HEK293 (cell line): ENCODE data around the gene EBI3.

Experiments
- EGR2 ChIP-seq: fragments of 450-650 bp; formaldehyde crosslinking; IDR thresholded peaks from 2 replicates; pipeline ENCODE4 v1.5.1; 2016; ENCODE audit warnings: low read depth, missing biosample characterization, missing genetic modification characterization
- FEZF1 ChIP-seq: fragments of 450-650 bp; formaldehyde crosslinking; IDR thresholded peaks from 2 replicates; pipeline ENCODE4 v1.5.1; 2016; ENCODE audit warnings: missing biosample characterization, missing genetic modification characterization
- GLIS1 ChIP-seq: fragments of 450-650 bp; formaldehyde crosslinking; IDR thresholded peaks from 2 replicates; pipeline ENCODE4 v1.5.1; 2016; ENCODE audit warnings: missing biosample characterization, missing genetic modification characterization
- KLF17 ChIP-seq: fragments of 450-650 bp; formaldehyde crosslinking; IDR thresholded peaks from 2 replicates; pipeline ENCODE4 v1.5.1; 2016; ENCODE audit warnings: missing biosample characterization, missing genetic modification characterization
- SCRT2 ChIP-seq: fragments of 450-650 bp; formaldehyde crosslinking; IDR thresholded peaks from 2 replicates; pipeline ENCODE4 v1.5.1; 2016; ENCODE audit warnings: missing biosample characterization, missing genetic modification characterization
- TCF7L2 ChIP-seq: IDR thresholded peaks from 2 replicates; pipeline ENCODE4 v1.6.1; 2011; ENCODE audit warnings: low read depth, mild to moderate bottlenecking, inconsistent platforms, low read length, moderate library complexity, borderline replicate concordance
- TSHZ1 ChIP-seq: fragments of 450-650 bp; formaldehyde crosslinking; IDR thresholded peaks from 2 replicates; pipeline ENCODE4 v1.5.1; 2016; ENCODE audit warnings: missing biosample characterization, missing genetic modification characterization, borderline replicate concordance
- WT1 ChIP-seq: fragments of 450-650 bp; formaldehyde crosslinking; IDR thresholded peaks from 2 replicates; pipeline ENCODE4 v1.5.1; 2016; ENCODE audit warnings: missing biosample characterization, missing genetic modification characterization
- YY1 ChIP-seq: fragments of 450-650 bp; formaldehyde crosslinking; IDR thresholded peaks from 2 replicates; pipeline ENCODE4 v1.5.1; 2018; ENCODE audit warnings: missing biosample characterization, missing genetic modification characterization
- ZBTB1 ChIP-seq: fragments of 450-650 bp; formaldehyde crosslinking; IDR thresholded peaks from 2 replicates; pipeline ENCODE4 v1.5.1; 2016; ENCODE audit warnings: missing biosample characterization, missing genetic modification characterization
- ZBTB17 ChIP-seq: fragments of 450-650 bp; formaldehyde crosslinking; IDR thresholded peaks from 2 replicates; pipeline ENCODE4 v1.5.1; 2016; ENCODE audit warnings: missing biosample characterization, missing genetic modification characterization
- ZBTB20 ChIP-seq: fragments of 450-650 bp; formaldehyde crosslinking; IDR thresholded peaks from 2 replicates; pipeline ENCODE4 v1.5.1; 2016; ENCODE audit warnings: missing biosample characterization, missing genetic modification characterization
- ZBTB49 ChIP-seq: fragments of 450-650 bp; formaldehyde crosslinking; IDR thresholded peaks from 2 replicates; pipeline ENCODE4 v1.5.1; 2016; ENCODE audit warnings: missing biosample characterization, missing genetic modification characterization, low read depth
- ZFP3 ChIP-seq: fragments of 450-650 bp; formaldehyde crosslinking; IDR thresholded peaks from 2 replicates; pipeline ENCODE4 v1.5.1; 2016; ENCODE audit warnings: low read depth, missing biosample characterization, missing genetic modification characterization
- ZNF112 ChIP-seq: fragments of 450-650 bp; formaldehyde crosslinking; IDR thresholded peaks from 2 replicates; pipeline ENCODE4 v1.5.0; 2017; ENCODE audit warnings: missing biosample characterization, missing genetic modification characterization
- ZNF16 ChIP-seq: fragments of 450-650 bp; formaldehyde crosslinking; IDR thresholded peaks from 2 replicates; pipeline ENCODE4 v1.5.1; 2016; ENCODE audit warnings: low read depth, missing biosample characterization, missing genetic modification characterization
- ZNF239 ChIP-seq: fragments of 450-650 bp; formaldehyde crosslinking; IDR thresholded peaks from 2 replicates; pipeline ENCODE4 v1.5.1; 2016; ENCODE audit warnings: missing biosample characterization, missing genetic modification characterization
- ZNF248 ChIP-seq: fragments of 450-650 bp; formaldehyde crosslinking; IDR thresholded peaks from 2 replicates; pipeline ENCODE4 v1.5.1; 2017; ENCODE audit warnings: missing biosample characterization, missing genetic modification characterization
- ZNF274 ChIP-seq, 2 experiments: fragments of 200-500 bp in 1 of 2; fragments of 450-650 bp in 1 of 2; sonication (Bioruptor generic) in 1 of 2; formaldehyde crosslinking in 1 of 2; IDR thresholded peaks; 2 replicates each; pipeline versions ENCODE4 v1.5.1 to v1.6.1; 2014 to 2016; ENCODE audit warnings: borderline replicate concordance in 1 of 2, inconsistent platforms in 1 of 2, low read length in 1 of 2, missing biosample characterization in 1 of 2, missing genetic modification characterization in 1 of 2
- ZNF335 ChIP-seq: fragments of 450-650 bp; formaldehyde crosslinking; conservative IDR thresholded peaks from 2 replicates; pipeline ENCODE4 v1.5.1; 2016; ENCODE audit warnings: missing biosample characterization, missing genetic modification characterization
- ZNF354C ChIP-seq: fragments of 450-650 bp; formaldehyde crosslinking; IDR thresholded peaks from 2 replicates; pipeline ENCODE4 v1.5.1; 2016; ENCODE audit warnings: missing biosample characterization, missing genetic modification characterization, low read depth, borderline replicate concordance
- ZNF37A ChIP-seq: fragments of 450-650 bp; IDR thresholded peaks from 2 replicates; pipeline ENCODE4 v1.5.1; 2018; ENCODE audit warnings: missing biosample characterization, missing genetic modification characterization
- ZNF398 ChIP-seq: fragments of 450-650 bp; formaldehyde crosslinking; IDR thresholded peaks from 2 replicates; pipeline ENCODE4 v1.5.1; 2017; ENCODE audit warnings: missing biosample characterization, missing genetic modification characterization
- ZNF558 ChIP-seq: fragments of 450-650 bp; formaldehyde crosslinking; IDR thresholded peaks from 2 replicates; pipeline ENCODE4 v1.5.1; 2016; ENCODE audit warnings: missing biosample characterization, missing genetic modification characterization
- ZNF610 ChIP-seq: fragments of 450-650 bp; formaldehyde crosslinking; IDR thresholded peaks from 2 replicates; pipeline ENCODE4 v1.5.1; 2016; ENCODE audit warnings: missing biosample characterization, missing genetic modification characterization, borderline replicate concordance
- ZNF621 ChIP-seq: fragments of 450-650 bp; formaldehyde crosslinking; IDR thresholded peaks from 2 replicates; pipeline ENCODE4 v1.5.1; 2017; ENCODE audit warnings: missing biosample characterization, missing genetic modification characterization
- ZNF626 ChIP-seq: fragments of 450-650 bp; sonication (Bioruptor Pico); formaldehyde crosslinking; IDR thresholded peaks from 2 replicates; pipeline ENCODE4 v1.5.1; 2018; ENCODE audit warnings: missing biosample characterization, missing genetic modification characterization, inconsistent platforms
- ZNF776 ChIP-seq: fragments of 450-650 bp; formaldehyde crosslinking; IDR thresholded peaks from 2 replicates; pipeline ENCODE4 v1.5.0; 2017; ENCODE audit warnings: missing biosample characterization, missing genetic modification characterization, borderline replicate concordance

Gene EBI3

GRCh38 chr19:4233282-4233853, 4.0 kb downstream of the EBI3 start (continued):
- TF ChIP-seq ZNF274 (IDR thresholded peaks at IDR 0.05; ENCODE audit: low read length): no peak
- TF ChIP-seq ZNF274 (tag by site-specific recombination; IDR thresholded peaks at IDR 0.05; ENCODE audit: borderline replicate concordance): no peak
- no peak for TF ChIP-seq FEZF1 (tag by site-specific recombination)
- peak; percentile 93 for TF ChIP-seq ZNF398 (tag by site-specific recombination)
- TF ChIP-seq GLIS1 (tag by site-specific recombination): no peak
- no peak for TF ChIP-seq ZNF354C (tag by site-specific recombination)
- no peak for TF ChIP-seq ZNF558 (tag by site-specific recombination)
- TF ChIP-seq ZBTB49 (tag by site-specific recombination): no peak
- no peak; the same call in 1 of the 2 replicates for TF ChIP-seq ZBTB20
- no peak for TF ChIP-seq ZBTB17 (tag by site-specific recombination)
- TF ChIP-seq ZNF335 (tag by site-specific recombination): no peak
- peak; percentile 50; the same call in 1 of the 2 replicates for TF ChIP-seq YY1
- TF ChIP-seq ZNF239 (tag by site-specific recombination): no peak; the same call in 1 of the 2 replicates
- TF ChIP-seq ZNF610 (tag by site-specific recombination): 0 out of 2 replicates have a peak, but pooled peaks have one; percentile 37
- TF ChIP-seq ZNF621: no peak
- TF ChIP-seq ZNF112 (tag by site-specific recombination): no peak
- TF ChIP-seq KLF17 (tag by site-specific recombination): peak; percentile 85
- peak; percentile 100 for TF ChIP-seq ZNF16 (tag by site-specific recombination)
- 0 out of 2 replicates have a peak, but pooled peaks have one; percentile 28 for TF ChIP-seq WT1 (tag by site-specific recombination)
- TF ChIP-seq ZNF776 (tag by site-specific recombination): no peak
- peak; percentile 89 for TF ChIP-seq EGR2 (tag by site-specific recombination)
- TF ChIP-seq ZFP3 (tag by site-specific recombination): no peak
- TF ChIP-seq ZNF626 (tag by site-specific recombination): no peak
- 0 out of 2 replicates have a peak, but pooled peaks have one; percentile 15 for TF ChIP-seq TSHZ1 (tag by site-specific recombination)
- no peak for TF ChIP-seq ZBTB1 (tag by site-specific recombination)
- no peak for TF ChIP-seq ZNF37A (tag by site-specific recombination)
- TF ChIP-seq ZNF248 (tag by site-specific recombination): no peak
- TF ChIP-seq SCRT2: peak; percentile 10; the same call in 1 of the 2 replicates
- TF ChIP-seq TCF7L2: no peak
